Smooth muscle cell of bladder (primary cell): ENCODE data around the gene TRIAP1. TPM values are rescaled to one million over a fixed set of nuclear protein-coding genes. Genes with fewer than 3 reads are reported as not detected.

Source experiments
- total RNA-seq: library from RNA; depleted of rRNA; stranded (reverse); fragments of >200 nt; gene quantifications from 2 replicates; pipeline ENCODE4 v1.2.3, GENCODE V29; 2014

The TRIAP1 gene
- total RNA-seq, result 17.9 and 26.0 TPM in 2 replicates

DNA sequence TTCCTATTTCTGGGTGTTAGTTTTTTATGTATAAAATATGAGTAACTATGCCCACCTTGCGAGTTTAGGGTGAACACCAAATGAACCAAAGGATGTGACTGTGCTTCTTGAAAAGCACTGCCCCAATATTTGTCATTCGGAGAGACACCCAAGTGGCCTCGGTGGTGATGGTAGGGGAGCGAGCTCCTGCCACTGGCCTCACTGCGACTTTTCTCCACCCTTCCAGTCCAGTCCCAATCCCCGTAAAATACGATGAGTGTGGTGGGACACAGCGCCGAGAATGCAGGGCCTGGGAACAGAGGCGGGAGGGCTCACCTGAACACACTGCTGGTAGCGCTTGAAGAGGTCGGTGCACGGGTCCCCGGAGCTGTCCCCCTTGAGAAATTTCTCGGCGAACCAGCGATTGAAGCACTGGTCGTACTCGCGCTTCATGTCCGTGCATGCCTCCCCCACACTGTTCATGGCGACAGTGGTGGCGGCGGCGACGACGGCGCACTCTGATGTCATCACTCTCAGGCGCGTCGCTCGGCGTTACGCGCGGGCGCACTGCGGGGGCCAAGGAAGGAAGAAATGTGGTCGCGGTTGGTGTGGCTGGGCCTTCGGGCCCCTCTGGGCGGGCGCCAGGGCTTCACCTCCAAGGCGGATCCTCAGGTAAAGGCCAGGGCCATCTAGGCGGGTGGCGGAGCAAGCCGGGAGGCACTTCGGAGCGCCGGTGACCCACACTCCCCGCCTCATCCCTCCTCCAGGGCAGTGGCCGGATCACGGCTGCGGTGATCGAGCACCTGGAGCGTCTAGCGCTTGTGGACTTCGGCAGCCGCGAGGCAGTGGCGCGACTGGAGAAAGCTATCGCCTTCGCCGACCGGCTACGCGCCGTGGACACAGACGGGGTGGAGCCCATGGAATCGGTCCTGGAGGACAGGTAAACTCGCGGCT is at the start of gene TRIAP1, which contains the start of gene GATC:
Gene TRIAP1 (minus strand): TSS at position 474 of the 933 bp plus-strand sequence. CDS start 12 bp downstream, at position 462.
Gene GATC (plus strand): TSS at position 534 of the 933 bp plus-strand sequence. CDS start 37 bp downstream, at position 571.

GRCh38 chr12:120469450-120470149 is 23.4 kb upstream of the TRIAP1 start, which contains the start of gene SRSF9:
Gene SRSF9 (minus strand): TSS chr12:120469748. CDS start chr12:120469609, 139 bp downstream.

GRCh38 chr12:120437735-120438494 is 8.3 kb downstream of the TRIAP1 start, which contains the start of gene COX6A1:
Gene COX6A1 (plus strand): TSS chr12:120438113. CDS start chr12:120438127, 14 bp downstream.

Other genes with a start within 250 kb of the TRIAP1 start
- 3,887 and 5,015 TPM in 2 replicates for gene RPLP0, start 245.3 kb downstream of the TRIAP1 start, total RNA-seq
- gene PXN, start 180.7 kb downstream of the TRIAP1 start, total RNA-seq, result 10.8 and 11.9 TPM in 2 replicates
- under 0.01 TPM in 2 replicates for gene RNU4-2, start 154.5 kb downstream of the TRIAP1 start, total RNA-seq
- gene RNU4-1, start 153.1 kb downstream of the TRIAP1 start, total RNA-seq, result under 0.01 TPM in 1 of 2 replicates, not detected in the other
- gene SIRT4, start 144.1 kb downstream of the TRIAP1 start, total RNA-seq, result 1.00 and 2.5 TPM in 2 replicates
- not detected in 2 replicates for gene PLA2G1B, start 118.6 kb downstream of the TRIAP1 start, total RNA-seq
- gene MSI1, start 77.2 kb downstream of the TRIAP1 start, total RNA-seq, result not detected in 2 replicates
- gene COX6A1, start 8.3 kb downstream of the TRIAP1 start, total RNA-seq, result 578 and 623 TPM in 2 replicates
- 15.2 and 18.6 TPM in 2 replicates for gene GATC, start 60 bp upstream of the TRIAP1 start, total RNA-seq
- gene SRSF9, start 23.4 kb upstream of the TRIAP1 start, total RNA-seq, result 236 and 304 TPM in 2 replicates
- gene DYNLL1, start 49.7 kb upstream of the TRIAP1 start, total RNA-seq, result 228 and 311 TPM in 2 replicates
- 28.7 and 37.7 TPM in 2 replicates for gene COQ5, start 82.8 kb upstream of the TRIAP1 start, total RNA-seq
- 92.2 and 113 TPM in 2 replicates for gene RNF10, start 88.0 kb upstream of the TRIAP1 start, total RNA-seq
- 30.8 and 32.0 TPM in 2 replicates for gene POP5, start 135.0 kb upstream of the TRIAP1 start, total RNA-seq
- gene CABP1, start 194.2 kb upstream of the TRIAP1 start, total RNA-seq, result 2.0 and 2.1 TPM in 2 replicates
- gene MLEC, start 240.8 kb upstream of the TRIAP1 start, total RNA-seq, result 120 and 153 TPM in 2 replicates